IMR-90 (cell line): ENCODE results near the gene PLIN4. TPM values are rescaled to one million over a fixed set of nuclear protein-coding genes. Genes with fewer than 3 reads are reported as not detected.

Experiments
- ATAC-seq: fragments of 200-7000 bp; cut with Tn5 transposase; 2 replicates; pipeline ENCODE4 v1.9.1; 2020; ENCODE audit warnings: low read depth, mild to moderate bottlenecking, moderate library complexity
- BruUV-seq: library from RNA; stranded (reverse); fragments of 400-500 nt; replicated peaks from 2 replicates; lab custom pipeline; 2021; lab: Mats Ljungman, UMichigan
- CTCF ChIA-PET: fragments of 300-600 bp; formaldehyde crosslinking; extraction: SDS; loops from one replicate; lab custom pipeline; 2021; ENCODE audit warnings: antibody characterized with exemption; lab: Yijun Ruan, JAX
- POLR2A ChIA-PET: fragments of 300-600 bp; sonication (Branson Sonifier 250); formaldehyde crosslinking; loops from one replicate; lab custom pipeline; 2022; ENCODE audit warnings: antibody characterized with exemption; ENCODE audit not compliant: unreplicated experiment; lab: Charles Lee
- DNase-seq: peaks from one replicate; pipeline ENCODE4 v3.0.0; 2013
- H2AFZ ChIP-seq: replicated peaks from 2 replicates; pipeline ENCODE3; 2013; ENCODE audit warnings: low read length, mild to moderate bottlenecking; ENCODE audit not compliant: poor library complexity
- H2AK5ac ChIP-seq: 2 replicates; pipeline ENCODE4 v1.6.1; 2013; ENCODE audit warnings: low read depth, low read length, inconsistent platforms
- H2AK9ac ChIP-seq: replicated peaks from 2 replicates; pipeline ENCODE3; 2013; ENCODE audit warnings: mild to moderate bottlenecking, low read depth, low read length, moderate library complexity; ENCODE audit not compliant: poor library complexity
- H2BK120ac ChIP-seq: 2 replicates; pipeline ENCODE4 v1.6.1; 2013; ENCODE audit warnings: low read depth, low read length, inconsistent platforms
- H2BK15ac ChIP-seq: 3 replicates; pipeline ENCODE4 v1.6.1; 2013; ENCODE audit warnings: low read depth, low read length, inconsistent platforms
- H2BK20ac ChIP-seq: 2 replicates; pipeline ENCODE4 v1.6.1; 2013; ENCODE audit warnings: low read depth, mild to moderate bottlenecking, inconsistent platforms, low read length, moderate library complexity
- H2BK5ac ChIP-seq: 2 replicates; pipeline ENCODE4 v1.6.1; 2013; ENCODE audit warnings: mild to moderate bottlenecking, low read depth, low read length, inconsistent platforms; ENCODE audit not compliant: poor library complexity, severe bottlenecking
- H3K14ac ChIP-seq: replicated peaks from 2 replicates; pipeline ENCODE4 v1.6.1; 2013; ENCODE audit warnings: low read depth, low read length, inconsistent platforms
- H3K18ac ChIP-seq: 2 replicates; pipeline ENCODE4 v1.6.1; 2013; ENCODE audit warnings: low read depth, low read length, control low read depth
- H3K23ac ChIP-seq: 2 replicates; pipeline ENCODE4 v1.6.1; 2013; ENCODE audit warnings: low read depth, low read length, inconsistent platforms
- H3K27ac ChIP-seq: 2 replicates; pipeline ENCODE4 v1.5.1; 2013; ENCODE audit warnings: mild to moderate bottlenecking, control low read depth, low read length; ENCODE audit not compliant: insufficient read depth
- H3K27me3 ChIP-seq: 2 replicates; pipeline ENCODE4 v1.6.1; 2013; ENCODE audit warnings: low read length; ENCODE audit not compliant: control insufficient read depth, insufficient read depth
- H3K36me3 ChIP-seq: 2 replicates; pipeline ENCODE4 v1.6.1; 2013; ENCODE audit warnings: low read length, mixed read lengths; ENCODE audit not compliant: control insufficient read depth, insufficient read depth
- H3K4ac ChIP-seq: 2 replicates; pipeline ENCODE4 v1.6.1; 2013; ENCODE audit warnings: low read depth, low read length, inconsistent platforms
- H3K4me1 ChIP-seq: 2 replicates; pipeline ENCODE4 v1.6.1; 2013; ENCODE audit warnings: low read length, mixed read lengths; ENCODE audit not compliant: control insufficient read depth, insufficient read depth
- H3K4me2 ChIP-seq: 2 replicates; pipeline ENCODE4 v1.6.1; 2013; ENCODE audit warnings: low read depth, mild to moderate bottlenecking, control low read depth, low read length, moderate library complexity
- H3K4me3 ChIP-seq: 2 replicates; pipeline ENCODE4 v1.5.1; 2013; ENCODE audit warnings: low read depth, mild to moderate bottlenecking, control low read depth, low read length, moderate library complexity; ENCODE audit not compliant: insufficient read depth
- H3K56ac ChIP-seq: 2 replicates; pipeline ENCODE4 v1.6.1; 2013; ENCODE audit warnings: low read length, inconsistent platforms; ENCODE audit not compliant: insufficient read depth; ENCODE audit errors: extremely low read depth
- H3K79me1 ChIP-seq, 2 experiments: 2 replicates each; pipeline ENCODE4 v1.6.1; 2013; ENCODE audit warnings: low read length in 2 of 2, inconsistent platforms in 1 of 2, low read depth in 1 of 2
- H3K9ac ChIP-seq: 2 replicates; pipeline ENCODE4 v1.6.1; 2013; ENCODE audit warnings: low read depth, low read length, control low read depth
- H3K9me1 ChIP-seq: 2 replicates; pipeline ENCODE4 v1.6.1; 2013; ENCODE audit warnings: low read length, inconsistent platforms; ENCODE audit not compliant: insufficient read depth
- H3K9me3 ChIP-seq: 2 replicates; pipeline ENCODE4 v1.6.1; 2013; ENCODE audit warnings: low read length; ENCODE audit not compliant: control insufficient read depth, insufficient read depth
- H4K20me1 ChIP-seq: 2 replicates; pipeline ENCODE4 v1.6.1; 2013; ENCODE audit warnings: low read length, inconsistent platforms; ENCODE audit not compliant: insufficient read depth
- H4K5ac ChIP-seq: 2 replicates; pipeline ENCODE4 v1.6.1; 2013; ENCODE audit warnings: mild to moderate bottlenecking, low read depth, low read length, control low read depth
- H4K8ac ChIP-seq, 2 experiments: 2 replicates each; pipeline ENCODE4 v1.6.1; 2013; ENCODE audit warnings: low read depth in 2 of 2, low read length in 2 of 2, control low read depth in 1 of 2, inconsistent platforms in 1 of 2
- H4K91ac ChIP-seq: 2 replicates; pipeline ENCODE4 v1.6.1; 2013; ENCODE audit warnings: low read depth, low read length, inconsistent platforms; ENCODE audit not compliant: insufficient read depth
- BHLHE40 ChIP-seq: fragments of 150-350 bp; IDR thresholded peaks from 2 replicates; pipeline ENCODE4 v1.6.1; 2016; ENCODE audit warnings: mild to moderate bottlenecking, low read depth, low read length
- CEBPB ChIP-seq: IDR thresholded peaks from 2 replicates; pipeline ENCODE4 v1.6.1; 2012; ENCODE audit warnings: low read depth, low read length, improper control_type of control experiment
- CHD1 ChIP-seq: IDR thresholded peaks from 2 replicates; pipeline ENCODE4 v1.6.1; 2012; ENCODE audit warnings: low read depth, low read length, improper control_type of control experiment
- CTCF ChIP-seq: conservative IDR thresholded peaks from 2 replicates; pipeline ENCODE4 v1.5.1; 2012; ENCODE audit warnings: mild to moderate bottlenecking, low read depth, low read length, improper control_type of control experiment
- FOS ChIP-seq: fragments of 150-350 bp; IDR thresholded peaks from 2 replicates; pipeline ENCODE4 v1.6.1; 2016; ENCODE audit warnings: low read depth, low read length
- MAFK ChIP-seq: IDR thresholded peaks from 2 replicates; pipeline ENCODE4 v1.6.1; 2012; ENCODE audit warnings: low read depth, low read length, improper control_type of control experiment
- MAZ ChIP-seq: IDR thresholded peaks from 2 replicates; pipeline ENCODE4 v1.6.1; 2012; ENCODE audit warnings: low read depth, mild to moderate bottlenecking, low read length, improper control_type of control experiment, moderate library complexity, borderline replicate concordance
- MXI1 ChIP-seq: IDR thresholded peaks from 2 replicates; pipeline ENCODE4 v1.6.1; 2012; ENCODE audit warnings: low read depth, mild to moderate bottlenecking, low read length, moderate library complexity, borderline replicate concordance
- NFE2L2 ChIP-seq: fragments of 150-350 bp; IDR thresholded peaks from 2 replicates; pipeline ENCODE4 v1.6.1; 2016; ENCODE audit warnings: low read depth, mild to moderate bottlenecking, low read length
- POLR2A ChIP-seq: IDR thresholded peaks from 2 replicates; pipeline ENCODE4 v1.6.1; 2012; ENCODE audit warnings: mild to moderate bottlenecking, low read depth, low read length
- RAD21 ChIP-seq: IDR thresholded peaks from 2 replicates; pipeline ENCODE4 v1.6.1; 2012; ENCODE audit warnings: low read length, improper control_type of control experiment
- RCOR1 ChIP-seq: IDR thresholded peaks from 2 replicates; pipeline ENCODE4 v1.6.1; 2012; ENCODE audit warnings: mild to moderate bottlenecking, low read length, improper control_type of control experiment; ENCODE audit not compliant: insufficient replicate concordance
- RFX5 ChIP-seq: IDR thresholded peaks from 2 replicates; pipeline ENCODE4 v1.8.0; 2012; ENCODE audit warnings: low read depth, mild to moderate bottlenecking, low read length, moderate library complexity
- SMC3 ChIP-seq: fragments of 150-350 bp; IDR thresholded peaks from 2 replicates; pipeline ENCODE4 v1.6.1; 2016; ENCODE audit warnings: low read depth, mild to moderate bottlenecking, antibody characterized with exemption, low read length, moderate library complexity
- WGBS, 2 experiments: methylation state at CpG; one replicate each; pipeline versions ENCODE4 v1.1.5 to v1.1.7; 2013; ENCODE audit warnings: missing lambda C conversion rate in 2 of 2; ENCODE audit not compliant: insufficient read length in 1 of 2; ENCODE audit errors: extremely low coverage in 2 of 2; 5-methylcytosine and 5-hydroxymethylcytosine counted together
- dilution Hi-C: fragments of 300-500 bp; cut with HindIII; formaldehyde crosslinking; loops from one replicate; pipeline ENCODE4 v1.14.3; 2018; ENCODE audit warnings: low sequenced_read_pairs; ENCODE audit not compliant: unreplicated experiment
- in situ Hi-C: fragments of 300-500 bp; cut with MboI; formaldehyde crosslinking; loops from 3 replicates; pipeline ENCODE4 v1.14.3; 2019; ENCODE audit warnings: low sequenced_read_pairs, inconsistent platforms, mixed read lengths
- intact Hi-C: fragments of 100-400 bp; cut with micrococcal nuclease; formaldehyde crosslinking; loops from 2 replicates; pipeline ENCODE4 v1.10.0; 2022
- polyA plus RNA-seq, 3 experiments: library from polyadenylated mRNA; depleted of rRNA; stranded (reverse); fragments of >200 nt; gene quantifications; 2 replicates each; pipeline ENCODE4 v1.2.3, GENCODE V29; 2012; ENCODE audit warnings: low replicate concordance in 1 of 3
- total RNA-seq: library from RNA; depleted of rRNA; stranded (reverse); fragments of >200 nt; gene quantifications from 2 replicates; pipeline ENCODE4 v1.2.3, GENCODE V29; 2012

Gene PLIN4
- total and polyA plus RNA-seq, 2 of the 4 experiments (the other 2 are of a cell fraction) = under 0.01 to 0.09 TPM

GRCh38 chr19:4499318-4499717 is 19.0 kb downstream of the PLIN4 start:
- dilution Hi-C loops (no loop called here), intact Hi-C loops (no loop called here), in situ Hi-C loops (no loop called here)
- Histone ChIP-seq H3K4ac (no peak overlapping the region), H3K56ac (no peak overlapping the region), H4K5ac (no peak overlapping the region), H4K91ac (no peak overlapping the region), H2AK5ac (no peak overlapping the region), H3K9me1 (no peaks in the 10 kb centered on the region), H3K27me3 (no peaks in the 10 kb centered on the region), H3K4me3 (no peak overlapping the region), H3K14ac (no peak overlapping the region), H2BK15ac (no peak overlapping the region), H3K4me1 (no peaks in the 10 kb centered on the region), H2AFZ (no peak overlapping the region), H3K36me3 (peaks cover 73% of the 10 kb centered on the region), H4K20me1 (no peaks in the 10 kb centered on the region), H2AK9ac (no peak overlapping the region), H4K8ac (no peak overlapping the region), H3K9ac (no peak overlapping the region), H3K27ac (no peak overlapping the region), H3K23ac (no peak overlapping the region), H3K4me2 (no peak overlapping the region), H3K9me3 (no peaks in the 10 kb centered on the region), H2BK120ac (no peak overlapping the region), H2BK5ac (no peak overlapping the region), H2BK20ac (no peak overlapping the region), H3K79me1 (no peaks in the 10 kb centered on the region), H3K18ac (no peak overlapping the region)
- ChIA-PET POLR2A (no interaction called here), CTCF (no interaction called here)
- no peak for DNase-seq
- BruUV-seq = no TSS peak
- no peak for TF ChIP-seq RAD21
- no peak for TF ChIP-seq RFX5
- TF ChIP-seq BHLHE40 = no peak
- TF ChIP-seq CHD1 = no peak
- no peak for TF ChIP-seq MAZ
- TF ChIP-seq RCOR1 = no peak
- no peak for TF ChIP-seq POLR2A
- no peak for TF ChIP-seq NFE2L2
- no peak for TF ChIP-seq MAFK
- no peak for TF ChIP-seq FOS
- TF ChIP-seq SMC3 = no peak
- TF ChIP-seq CTCF = no peak
- no peak for TF ChIP-seq CEBPB
- no peak for TF ChIP-seq MXI1
- 100% methylated on average over 11 of the region's 23 CpGs; no CpG with 5 or more reads in 1 of the 2 experiments for WGBS, 2 experiments
- ATAC-seq = no peak
